Stimulated activated CD8-positive, alpha-beta memory T cell treated with anti-CD3 and anti-CD28 coated beads, Interleukin-7, amount 100 ng/mL, for 48 hours (primary cell): ENCODE measurements around the gene ELAC1.
"Not testable (repeated sequence)": the region's sequence is repeated elsewhere in the genome, so short reads cannot be mapped to it uniquely, and the experiment has no call there.

Source experiments
- DNase-seq, 2 donors: peaks; one replicate each; pipeline ENCODE4 v3.0.0-alpha.2; 2020; ENCODE audit warnings: low read depth in 1 of 2; ENCODE audit errors: extremely low read depth in 1 of 2

Gene ELAC1, protein sequence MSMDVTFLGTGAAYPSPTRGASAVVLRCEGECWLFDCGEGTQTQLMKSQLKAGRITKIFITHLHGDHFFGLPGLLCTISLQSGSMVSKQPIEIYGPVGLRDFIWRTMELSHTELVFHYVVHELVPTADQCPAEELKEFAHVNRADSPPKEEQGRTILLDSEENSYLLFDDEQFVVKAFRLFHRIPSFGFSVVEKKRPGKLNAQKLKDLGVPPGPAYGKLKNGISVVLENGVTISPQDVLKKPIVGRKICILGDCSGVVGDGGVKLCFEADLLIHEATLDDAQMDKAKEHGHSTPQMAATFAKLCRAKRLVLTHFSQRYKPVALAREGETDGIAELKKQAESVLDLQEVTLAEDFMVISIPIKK

DNA sequence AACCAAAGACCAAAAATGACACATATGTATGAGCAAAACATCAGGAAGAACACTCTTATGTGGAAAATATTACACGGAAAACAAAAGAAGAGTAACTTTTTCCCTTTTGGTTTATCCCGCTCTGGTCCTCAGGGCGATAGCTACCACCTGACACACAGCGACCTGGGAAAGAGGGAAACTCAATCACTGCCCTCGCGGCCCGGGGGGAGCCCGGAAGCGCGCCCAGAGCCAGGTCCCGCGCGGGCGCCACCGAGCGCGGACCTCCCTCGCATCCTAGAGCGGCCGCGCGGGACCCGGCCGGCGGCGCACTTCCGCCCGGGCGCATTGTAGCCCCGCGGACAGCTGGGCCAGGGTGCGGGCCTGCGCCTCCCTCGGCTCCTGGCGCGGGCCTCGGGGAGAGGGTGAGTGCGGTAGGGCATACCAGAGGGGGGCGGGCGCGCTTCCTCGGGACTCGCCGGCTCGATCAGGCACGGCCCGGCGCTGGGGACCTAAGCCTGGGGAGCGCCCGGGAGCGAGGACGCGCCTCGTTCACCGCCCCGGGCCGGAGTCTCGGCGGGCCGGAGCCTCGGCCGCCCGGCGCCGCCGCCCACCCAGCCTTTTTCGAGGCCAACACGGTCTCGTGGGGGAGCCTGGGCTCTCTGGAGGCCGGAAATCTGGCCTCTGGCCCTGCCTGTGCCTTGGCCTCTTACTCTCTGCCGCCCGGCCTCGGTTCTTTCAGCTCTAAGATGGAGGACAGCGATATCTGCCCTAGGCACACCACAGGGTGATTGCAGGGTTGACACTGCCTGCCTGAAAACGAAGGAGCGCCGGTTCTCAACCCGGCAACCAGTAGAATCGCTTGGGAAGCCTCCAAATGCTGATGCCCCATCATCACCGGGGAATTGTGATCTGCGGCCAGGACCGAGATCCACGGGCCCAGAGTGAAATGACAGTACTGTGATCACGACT lies at the start of gene ELAC1:
Gene ELAC1 (plus strand): TSS at position 327 of the 948 bp plus-strand sequence. CDS start 6,365 bp downstream, outside the sequence.
- peak; percentile 36 to 45 for DNase-seq

DNA sequence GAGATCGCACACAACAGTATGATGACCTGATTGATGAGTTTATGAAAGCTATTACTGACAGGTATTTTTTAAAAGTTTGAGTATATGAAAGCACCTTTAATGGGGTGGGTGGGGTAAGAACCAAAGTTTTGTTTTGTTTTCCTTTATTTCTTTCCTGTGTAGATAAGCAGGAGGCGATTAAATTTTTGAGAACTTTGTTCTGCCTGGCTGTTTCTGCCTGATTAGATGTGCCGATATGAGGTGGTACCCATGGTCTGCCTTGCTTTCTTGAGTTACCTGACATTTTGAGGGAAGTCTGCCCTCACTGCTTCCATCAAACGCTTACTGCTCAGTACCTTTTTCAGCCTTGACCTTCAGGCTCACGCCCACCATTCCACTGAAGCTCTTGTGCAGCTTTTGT lies 49.7 kb upstream of the ELAC1 start:
- DNase-seq, result no peak

DNA sequence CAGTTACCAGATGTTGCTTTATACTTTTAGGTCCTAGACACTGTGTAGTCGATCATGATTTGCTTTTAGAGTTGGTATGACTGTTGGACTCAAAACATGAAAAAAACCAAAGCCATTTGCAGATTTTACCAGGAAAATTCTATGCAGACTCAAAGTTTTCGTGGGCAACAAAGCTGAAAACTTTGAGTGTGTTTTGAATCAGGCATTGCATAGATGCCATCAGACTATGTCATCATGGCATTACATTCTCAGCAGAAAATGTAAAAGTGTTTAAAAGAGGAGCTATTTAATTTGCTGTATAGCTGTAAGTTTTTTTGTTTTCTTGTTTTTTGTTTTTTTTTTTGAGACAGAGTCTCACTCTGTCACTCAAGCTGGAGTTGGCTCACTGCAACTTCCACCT lies 43.5 kb upstream of the ELAC1 start:
- no peak for DNase-seq

DNA sequence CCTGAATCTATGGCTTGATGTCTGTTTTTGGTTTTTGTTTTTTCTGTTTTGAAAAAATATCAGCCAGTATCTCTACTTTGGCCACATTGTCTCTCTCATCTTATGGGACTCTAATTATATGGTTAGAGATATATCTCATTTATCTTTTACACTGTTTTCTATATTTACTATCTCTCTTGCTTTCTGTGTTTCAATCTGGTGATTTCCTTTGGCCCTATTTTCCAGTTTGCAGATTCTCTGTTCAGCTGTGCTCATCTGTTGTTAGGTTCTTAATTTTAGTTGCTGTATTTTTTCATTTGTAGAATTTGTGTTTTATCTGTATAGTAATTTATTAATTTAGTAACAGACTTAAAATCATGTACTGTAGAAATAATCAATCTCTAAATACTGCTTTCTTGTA lies 41.3 kb upstream of the ELAC1 start:
- DNase-seq, result no peak

DNA sequence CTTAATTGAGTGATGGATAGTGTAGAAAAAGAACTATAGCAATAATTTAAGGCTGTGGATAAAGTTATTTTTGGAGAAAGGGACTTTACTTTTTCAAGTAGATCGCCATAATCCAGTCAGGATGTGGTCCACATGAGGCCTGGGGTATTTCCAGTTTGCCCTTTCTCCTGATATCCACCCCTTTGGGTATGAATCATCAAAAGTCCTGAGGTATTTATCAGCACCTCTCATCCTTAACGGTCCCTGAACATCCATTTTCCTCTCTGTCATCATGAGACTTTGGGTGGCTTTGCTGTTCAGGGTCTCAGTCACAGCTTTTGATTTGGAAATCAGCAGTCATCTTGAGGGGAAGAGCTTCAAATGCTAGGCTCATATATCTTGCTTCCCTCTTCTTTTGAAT lies 39.3 kb upstream of the ELAC1 start:
- no peak for DNase-seq

- no peak for DNase-seq
These were observed 34.2 kb upstream of the ELAC1 start for GRCh38 chr18:50933684-50934083.

DNA sequence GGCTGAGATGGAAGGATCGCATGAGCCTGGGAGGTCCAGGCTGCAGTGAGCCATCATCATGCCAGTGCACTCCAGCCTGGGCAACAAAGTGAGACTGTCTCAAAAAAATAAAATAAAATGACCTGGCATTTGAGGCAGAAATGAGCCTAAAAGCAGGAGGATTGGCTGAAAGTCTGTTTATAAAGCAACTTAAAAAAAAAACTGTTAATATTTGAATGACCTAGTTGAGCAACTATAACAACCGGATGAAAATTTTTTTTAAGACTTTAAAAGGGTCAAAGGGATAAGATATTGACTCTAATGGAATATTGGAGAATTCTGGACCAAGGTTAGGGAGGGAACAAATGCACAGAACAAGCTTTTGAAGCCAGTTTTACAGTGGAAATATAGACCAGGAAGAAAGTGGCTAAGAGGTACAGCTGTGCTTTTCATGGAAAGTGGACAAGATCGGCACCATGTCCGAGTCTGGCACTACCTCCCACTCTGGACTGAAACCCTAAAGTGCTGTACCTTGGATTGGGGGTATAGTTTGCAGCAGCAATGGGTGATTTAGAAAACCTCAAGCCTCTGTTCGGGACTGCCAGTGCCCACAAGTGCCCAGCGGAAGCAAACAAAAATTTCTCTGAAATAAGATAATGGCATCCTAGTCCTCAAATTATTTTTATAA lies 33.2 kb upstream of the ELAC1 start:
- DNase-seq, result no peak

GRCh38 chr18:50935493-50936191 lies 32.2 kb upstream of the ELAC1 start:
- DNase-seq, result no peak

DNA sequence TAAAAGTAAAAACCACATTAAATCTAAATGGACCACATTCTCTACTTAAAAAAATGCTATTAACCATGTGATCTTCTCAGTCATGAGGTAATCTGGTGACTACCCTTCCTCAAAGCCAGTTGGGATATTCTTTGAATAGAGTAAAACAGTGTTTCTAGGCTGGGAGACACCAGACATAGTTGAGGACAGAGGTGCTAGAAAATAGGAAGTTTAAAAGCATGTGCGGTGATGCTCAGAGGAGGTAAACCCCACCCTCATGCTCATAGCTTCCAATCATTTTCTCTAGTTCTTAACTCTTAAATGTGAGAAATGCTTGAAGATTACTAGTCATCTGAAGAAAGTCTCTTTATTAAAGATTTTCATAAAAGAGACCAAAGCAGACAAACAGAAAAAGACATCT lies 30.7 kb upstream of the ELAC1 start:
- DNase-seq, result no peak

GRCh38 chr18:50938912-50939311 lies 28.9 kb upstream of the ELAC1 start:
- DNase-seq, result no peak

- DNase-seq, result no peak
These were observed 23.5 kb upstream of the ELAC1 start for GRCh38 chr18:50944245-50944932.

- DNase-seq, result not testable (repeated sequence)
These were observed 21.9 kb upstream of the ELAC1 start for GRCh38 chr18:50945918-50946317.

- DNase-seq, result no peak
These were observed 19.9 kb upstream of the ELAC1 start for GRCh38 chr18:50947899-50948298.

GRCh38 chr18:50949185-50949584 lies 18.7 kb upstream of the ELAC1 start:
- no peak for DNase-seq

DNA sequence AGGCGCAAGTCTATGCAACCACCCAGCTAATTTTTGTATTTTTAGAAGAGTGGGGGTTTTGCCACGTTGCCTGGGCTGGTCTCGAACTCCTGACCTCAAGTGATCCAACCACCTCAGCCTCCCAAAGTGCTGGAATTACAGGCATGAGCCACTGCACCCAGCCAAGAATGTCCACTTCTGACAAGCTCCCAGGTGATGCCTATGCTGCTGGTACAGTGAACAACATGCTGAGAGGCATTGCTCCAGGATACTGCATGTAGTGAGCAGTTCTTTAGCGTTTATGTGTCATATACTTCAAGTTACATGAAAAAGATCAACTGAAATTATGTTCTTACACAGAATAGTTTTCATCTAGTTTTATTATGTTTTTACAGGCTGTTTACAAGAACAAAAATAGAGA lies 17.2 kb upstream of the ELAC1 start:
- DNase-seq, result no peak

DNA sequence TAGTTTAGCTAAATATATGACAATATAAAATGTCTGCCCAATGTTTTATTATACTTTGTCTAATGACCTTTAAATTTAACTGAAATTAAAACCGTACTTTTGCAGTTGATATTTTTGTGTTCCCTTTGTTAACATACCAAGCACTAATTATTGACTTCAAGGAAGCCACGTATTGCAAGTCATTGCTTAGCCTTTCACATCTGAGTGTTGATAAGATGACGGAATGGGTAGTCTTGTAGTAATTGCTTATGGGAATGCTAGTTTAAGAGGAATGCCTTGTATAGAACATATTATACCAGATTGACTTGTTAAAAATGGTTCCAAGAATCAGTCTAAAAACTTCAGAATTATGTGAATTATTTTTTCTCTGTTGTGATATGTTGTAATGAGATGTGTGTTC lies 14.0 kb upstream of the ELAC1 start:
- no peak for DNase-seq

GRCh38 chr18:50955253-50955652 lies 12.6 kb upstream of the ELAC1 start:
- DNase-seq, result no peak

- DNase-seq, result no peak
These were observed 11.7 kb upstream of the ELAC1 start for GRCh38 chr18:50956116-50956515.

DNA sequence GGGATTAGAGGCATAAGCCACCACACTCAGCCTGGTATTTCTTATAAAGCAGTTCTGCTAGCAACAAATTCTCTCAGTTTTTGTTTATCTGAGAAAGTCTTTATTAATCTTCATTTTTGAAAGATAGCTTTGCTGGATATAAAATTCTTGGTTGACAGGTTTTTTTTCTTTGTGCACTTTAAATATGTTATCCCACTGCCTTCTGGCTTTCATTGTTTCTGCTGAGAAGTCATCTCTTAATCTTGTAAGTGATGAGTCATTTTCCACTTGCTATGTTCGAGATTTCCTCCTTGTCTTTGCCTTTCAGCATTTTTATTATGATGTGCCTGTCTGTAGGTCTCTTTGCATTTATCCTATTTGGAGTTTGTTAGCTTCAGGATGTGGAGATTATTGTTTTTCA lies 5.9 kb upstream of the ELAC1 start:
- DNase-seq, result no peak

DNA sequence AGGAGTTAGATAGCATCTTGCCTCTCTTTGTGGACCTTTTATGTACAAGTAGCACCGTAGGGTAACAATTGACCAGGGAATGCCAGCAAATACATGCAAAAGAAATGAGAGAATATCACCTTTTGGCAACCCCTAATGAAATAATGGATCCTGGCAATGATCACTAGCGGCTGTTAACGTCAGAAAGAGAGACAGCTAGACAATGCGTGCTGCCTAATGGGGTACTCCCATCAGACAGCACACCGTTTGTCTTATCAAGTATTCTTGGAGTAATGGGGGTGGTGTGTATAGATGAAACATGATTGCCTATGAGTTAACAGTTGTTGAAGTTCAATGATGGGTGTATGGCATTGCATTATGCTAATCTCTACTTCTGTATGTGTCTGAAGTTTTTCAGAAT lies 1.6 kb downstream of the ELAC1 start:
- DNase-seq, result no peak
